ENCODE data around the gene GCDH.
A peak's percentile ranks its signal among the peaks of the same experiment; 100 is the strongest.
"Not testable (repeated sequence)": the region's sequence is repeated elsewhere in the genome, so short reads cannot be mapped to it uniquely, and the experiment has no call there.

The GCDH gene

GRCh38 chr19:12872941-12873890, 17.7 kb upstream of the GCDH start:
- DNase-seq (ENCODE audit: low read depth) = no peak

DNA sequence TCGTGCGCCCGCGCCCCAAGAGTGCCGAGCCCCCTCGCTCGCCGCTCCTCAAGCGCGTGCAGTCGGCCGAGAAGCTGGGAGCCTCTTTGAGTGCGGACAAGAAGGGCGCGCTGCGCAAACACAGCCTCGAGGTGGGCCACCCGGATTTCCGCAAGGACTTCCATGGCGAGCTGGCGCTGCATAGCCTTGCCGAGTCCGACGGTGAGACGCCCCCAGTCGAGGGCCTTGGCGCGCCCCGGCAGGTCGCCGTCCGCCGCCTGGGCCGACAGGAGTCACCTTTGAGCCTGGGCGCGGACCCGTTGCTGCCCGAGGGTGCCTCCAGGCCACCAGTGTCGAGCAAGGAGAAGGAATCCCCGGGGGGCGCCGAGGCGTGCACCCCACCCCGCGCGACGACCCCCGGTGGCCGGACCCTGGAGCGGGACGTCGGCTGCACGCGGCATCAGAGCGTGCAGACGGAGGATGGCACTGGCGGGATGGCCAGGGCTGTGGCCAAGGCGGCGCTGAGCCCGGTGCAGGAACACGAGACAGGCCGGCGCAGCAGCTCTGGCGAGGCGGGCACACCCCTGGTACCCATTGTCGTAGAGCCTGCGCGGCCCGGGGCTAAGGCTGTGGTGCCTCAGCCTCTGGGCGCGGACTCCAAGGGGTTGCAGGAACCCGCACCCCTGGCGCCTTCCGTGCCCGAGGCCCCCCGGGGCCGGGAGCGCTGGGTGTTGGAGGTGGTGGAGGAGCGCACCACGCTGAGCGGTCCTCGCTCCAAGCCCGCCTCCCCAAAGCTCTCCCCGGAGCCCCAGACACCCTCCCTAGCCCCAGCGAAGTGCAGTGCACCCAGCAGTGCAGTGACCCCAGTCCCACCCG, 16.8 kb upstream of the GCDH start:
- no peak for DNase-seq (ENCODE audit: low read depth)

GRCh38 chr19:12875086-12875485, 15.9 kb upstream of the GCDH start:
- no peak for DNase-seq (ENCODE audit: low read depth)

DNA sequence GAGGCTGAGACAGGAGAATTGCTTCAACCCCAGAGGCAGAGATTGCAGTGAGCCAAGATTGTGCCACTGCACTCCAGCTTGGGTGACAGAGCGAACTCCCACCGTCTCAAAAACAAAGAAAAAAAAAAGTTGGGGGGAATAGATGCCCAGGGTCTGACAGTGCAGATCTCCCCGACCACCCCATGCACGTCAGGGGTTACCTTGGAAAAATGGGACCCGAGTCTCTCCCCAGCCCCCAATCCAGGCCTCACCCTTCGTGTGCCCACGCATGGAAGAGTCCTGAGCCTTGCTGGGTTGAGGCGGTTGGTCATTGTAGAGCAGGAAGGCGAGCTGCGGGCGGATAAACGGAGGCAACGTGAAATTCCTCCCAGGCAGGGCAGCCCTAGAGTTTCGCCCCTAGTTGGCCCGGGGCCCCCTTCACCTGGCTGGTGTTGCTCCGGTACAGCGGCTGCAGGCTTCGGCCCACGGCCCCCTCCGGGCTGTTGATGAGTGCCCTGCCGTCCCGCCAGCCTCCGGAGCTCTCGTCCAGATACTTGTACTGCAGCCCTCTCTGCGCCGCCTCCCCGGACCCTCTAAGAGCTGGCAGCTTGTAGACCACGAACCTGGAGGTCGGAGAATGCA, 10.3 kb upstream of the GCDH start:
- no peak for DNase-seq (ENCODE audit: low read depth)

GRCh38 chr19:12881172-12881808, 9.7 kb upstream of the GCDH start, which contains the start of gene DNASE2:
Gene DNASE2, minus strand, starts transcription at chr19:12881449. Its CDS starts 74 bp downstream, at chr19:12881375.
- DNase-seq (ENCODE audit: low read depth) = peak; percentile 76

- DNase-seq (ENCODE audit: low read depth) = no peak
Observed at GRCh38 chr19:12882589-12882988, 8.4 kb upstream of the GCDH start.

- no peak for DNase-seq (ENCODE audit: low read depth)
Observed at GRCh38 chr19:12884202-12884601, 6.8 kb upstream of the GCDH start.

DNA sequence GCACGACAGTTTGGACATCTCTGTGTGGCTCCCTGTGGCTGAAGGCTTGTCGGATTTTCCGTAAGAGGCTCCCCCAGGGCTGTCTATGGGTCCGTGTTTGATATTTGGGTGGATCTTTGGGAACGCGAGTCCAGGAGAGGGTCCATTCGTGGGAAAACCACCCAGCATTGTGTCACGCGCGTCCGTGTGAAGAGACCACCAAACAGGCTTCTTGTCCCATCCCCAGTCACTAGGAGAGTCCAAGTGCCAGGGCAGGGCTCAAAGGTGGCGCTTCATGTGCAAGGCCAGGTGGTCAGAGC, 6.4 kb upstream of the GCDH start:
- no peak for DNase-seq (ENCODE audit: low read depth)

DNA sequence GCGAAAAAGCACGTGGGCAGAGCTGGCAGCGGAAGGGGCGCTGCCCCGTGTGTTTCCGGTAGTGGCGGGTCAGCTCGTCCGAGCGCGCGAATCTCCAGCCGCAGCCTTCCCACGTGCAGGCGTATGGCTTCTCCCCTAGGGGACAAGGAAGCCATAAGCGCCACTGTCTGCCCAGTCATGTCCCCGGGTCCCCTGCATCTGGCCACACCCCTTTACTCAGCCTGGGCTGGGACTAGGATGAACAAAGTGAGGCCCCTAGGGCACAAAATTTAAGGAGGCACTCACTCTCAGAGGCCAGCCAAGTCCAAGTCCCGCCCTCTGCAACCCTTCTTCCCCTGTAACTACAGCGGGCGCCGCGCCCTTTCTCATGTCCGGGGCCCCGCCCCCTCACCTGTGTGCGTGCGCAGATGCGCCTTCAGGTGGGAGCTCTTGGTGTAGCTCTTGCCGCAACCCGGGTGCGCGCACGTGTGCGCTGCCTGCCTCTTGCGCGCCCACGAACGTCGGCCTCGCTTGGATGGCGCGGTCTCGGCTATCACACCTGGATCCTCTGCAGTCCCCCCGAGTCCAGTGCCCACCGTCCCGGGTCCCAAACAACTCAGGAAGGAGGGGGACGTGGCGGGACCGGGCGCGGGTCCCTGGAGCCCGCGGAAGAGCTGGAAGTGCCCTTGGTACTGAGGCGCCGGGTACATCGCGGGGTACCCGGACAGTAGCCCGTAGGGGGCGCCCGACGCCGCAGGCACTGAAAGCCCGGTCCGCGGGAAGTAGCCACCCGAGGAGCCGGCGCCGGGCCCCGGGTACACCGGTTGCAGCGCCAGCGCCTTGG, 5.8 kb upstream of the GCDH start:
- no peak for DNase-seq (ENCODE audit: low read depth)

GRCh38 chr19:12885749-12886650, 5.0 kb upstream of the GCDH start:
- DNase-seq (ENCODE audit: low read depth) = no peak

- no peak for DNase-seq (ENCODE audit: low read depth)
Observed at GRCh38 chr19:12886651-12886968, 4.3 kb upstream of the GCDH start.

GRCh38 chr19:12886969-12887747, 3.8 kb upstream of the GCDH start, which contains the start of gene KLF1:
Gene KLF1, minus strand, starts transcription at chr19:12887201. Its CDS starts 61 bp downstream, at chr19:12887140.
- no peak for DNase-seq (ENCODE audit: low read depth)

- no peak for DNase-seq (ENCODE audit: low read depth)
Observed at GRCh38 chr19:12888006-12888603, 2.9 kb upstream of the GCDH start.

DNA sequence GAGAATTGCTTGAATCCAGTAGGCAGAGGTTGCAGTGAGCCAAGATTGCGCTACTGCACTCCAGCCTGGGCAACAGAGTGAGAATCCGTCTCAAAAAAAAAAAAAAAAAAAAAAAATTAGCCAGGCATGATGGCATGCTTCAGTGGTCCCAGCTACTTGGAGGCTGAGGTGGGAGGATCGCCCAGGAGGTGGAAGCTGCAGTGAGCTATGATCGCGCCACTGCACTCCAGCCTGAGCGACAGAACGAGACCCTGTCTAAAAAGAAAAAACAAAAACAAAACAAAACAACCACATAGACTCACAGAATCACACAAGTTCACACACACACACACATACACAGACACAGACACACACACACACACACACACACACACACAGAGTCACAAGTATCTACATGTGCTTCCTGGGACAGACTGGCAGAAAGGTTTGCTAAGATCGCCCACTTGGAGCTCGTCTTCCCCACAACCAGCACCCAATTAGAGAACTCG, 617 bp upstream of the GCDH start:
- DNase-seq (ENCODE audit: low read depth) = not testable (repeated sequence)

DNA sequence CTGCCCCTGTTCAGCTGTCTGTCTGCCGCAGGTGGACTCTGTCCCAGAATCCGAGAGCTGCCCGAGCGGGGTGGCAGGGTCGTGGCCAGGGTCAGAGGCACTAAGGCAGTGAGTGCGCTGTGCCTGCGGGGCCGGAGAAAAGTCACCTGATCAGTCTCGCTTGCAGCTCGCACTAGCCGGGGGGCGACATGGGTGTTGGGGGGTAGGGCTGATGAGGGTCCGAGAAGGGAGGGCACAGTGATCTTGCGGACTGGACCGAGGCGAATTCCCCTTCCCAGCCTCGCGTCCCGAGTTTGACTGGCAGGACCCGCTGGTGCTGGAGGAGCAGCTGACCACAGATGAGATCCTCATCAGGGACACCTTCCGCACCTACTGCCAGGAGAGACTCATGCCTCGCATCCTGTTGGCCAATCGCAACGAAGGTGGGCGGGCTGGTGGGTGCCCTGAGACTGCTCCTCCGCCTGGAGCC, 627 bp downstream of the GCDH start:
- DNase-seq (ENCODE audit: low read depth) = no peak

DNA sequence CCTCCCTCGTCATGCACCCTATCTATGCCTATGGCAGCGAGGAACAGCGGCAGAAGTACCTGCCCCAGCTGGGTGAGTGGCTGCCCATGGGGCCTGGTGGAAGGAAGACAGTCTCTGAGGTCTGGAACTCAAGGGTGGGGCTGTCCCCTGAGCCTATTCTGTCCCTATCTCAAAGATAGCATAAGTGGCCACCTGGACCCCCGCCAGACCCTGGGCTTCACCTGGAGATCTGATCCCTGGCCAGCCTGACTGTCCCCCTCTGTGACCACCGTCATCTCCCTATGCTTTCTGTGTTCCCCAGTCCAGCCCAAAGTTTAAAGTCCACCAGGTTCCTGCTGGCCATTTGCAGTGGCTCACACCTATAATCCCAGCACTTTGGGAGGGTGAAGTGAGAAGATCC, 2.6 kb downstream of the GCDH start:
- DNase-seq (ENCODE audit: low read depth) = no peak

DNA sequence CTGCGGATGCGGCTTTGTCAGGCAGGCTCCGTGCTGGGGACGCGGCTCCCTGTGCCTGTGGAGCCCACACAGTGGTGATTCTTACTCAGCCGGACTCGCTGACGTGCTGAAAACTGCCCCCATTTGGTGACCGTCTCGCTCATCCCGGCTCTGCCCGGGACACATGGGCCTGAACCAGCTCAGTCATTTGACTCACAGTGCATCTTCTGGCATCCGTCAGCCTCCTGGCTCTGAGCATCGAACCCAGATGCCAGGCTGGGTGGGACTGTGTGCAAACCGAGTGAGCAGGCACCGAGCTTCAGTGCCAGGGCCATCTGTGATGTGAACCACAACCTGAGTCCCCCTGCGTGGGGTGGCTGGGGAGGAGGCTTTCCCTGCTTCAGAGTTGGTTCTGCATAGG, 5.5 kb downstream of the GCDH start:
- no peak for DNase-seq (ENCODE audit: low read depth)

- DNase-seq (ENCODE audit: low read depth) = no peak
Observed at GRCh38 chr19:12899891-12900518, 9.0 kb downstream of the GCDH start.

All from HS-27A (cell line).